GM12892 (cell line): ENCODE measurements around the gene LGALS3.

Experiments
- POLR2A ChIP-seq: IDR thresholded peaks from 2 replicates; pipeline ENCODE4 v1.6.1; 2011; ENCODE audit warnings: low read depth, low read length, control low read depth
- POLR2AphosphoS5 ChIP-seq: IDR thresholded peaks from 2 replicates; pipeline ENCODE4 v1.6.1; 2011; ENCODE audit warnings: low read depth, low read length, control low read depth
- TAF1 ChIP-seq: IDR thresholded peaks from 2 replicates; pipeline ENCODE4 v1.6.1; 2011; ENCODE audit warnings: low read depth, mild to moderate bottlenecking, control low read depth, low read length, borderline replicate concordance

- peak; percentile 73 for TF ChIP-seq POLR2A
- no peak for TF ChIP-seq TAF1
- TF ChIP-seq POLR2AphosphoS5 = peak; percentile 56; the same call in 1 of the 2 replicates
Measured at GRCh38 chr14:55191203-55192053, 62.4 kb downstream of the LGALS3 start, which contains the start of gene DLGAP5.
